Retinal pigment epithelial cell (primary cell): ENCODE measurements around the gene FBRSL1.
"Not testable (repeated sequence)": the region's sequence is repeated elsewhere in the genome, so short reads cannot be mapped to it uniquely, and the experiment has no call there.

Experiments used
- DNase-seq: peaks from one replicate; pipeline ENCODE4 v3.0.0-alpha.2; 2010; ENCODE audit warnings: low read depth
- H3K4me3 ChIP-seq: 2 replicates; pipeline ENCODE4 v1.5.1; 2011; ENCODE audit warnings: mild to moderate bottlenecking, low read length, control low read depth, moderate library complexity
- CTCF ChIP-seq: conservative IDR thresholded peaks from 2 replicates; pipeline ENCODE4 v1.5.1; 2011; ENCODE audit warnings: low read depth, low read length, control low read depth, inconsistent platforms

FBRSL1 gene

GRCh38 chr12:132529906-132530305 lies 40.0 kb downstream of the FBRSL1 start:
- TF ChIP-seq CTCF = no peak
- DNase-seq = no peak
- no peak overlapping the region for H3K4me3 ChIP-seq

GRCh38 chr12:132530447-132530846 lies 40.5 kb downstream of the FBRSL1 start:
- no peak overlapping the region for H3K4me3 ChIP-seq
- TF ChIP-seq CTCF = no peak
- no peak for DNase-seq

- no peak for TF ChIP-seq CTCF
- H3K4me3 ChIP-seq = no peak overlapping the region
- no peak for DNase-seq
Measured at GRCh38 chr12:132530851-132531250, 40.9 kb downstream of the FBRSL1 start.

DNA sequence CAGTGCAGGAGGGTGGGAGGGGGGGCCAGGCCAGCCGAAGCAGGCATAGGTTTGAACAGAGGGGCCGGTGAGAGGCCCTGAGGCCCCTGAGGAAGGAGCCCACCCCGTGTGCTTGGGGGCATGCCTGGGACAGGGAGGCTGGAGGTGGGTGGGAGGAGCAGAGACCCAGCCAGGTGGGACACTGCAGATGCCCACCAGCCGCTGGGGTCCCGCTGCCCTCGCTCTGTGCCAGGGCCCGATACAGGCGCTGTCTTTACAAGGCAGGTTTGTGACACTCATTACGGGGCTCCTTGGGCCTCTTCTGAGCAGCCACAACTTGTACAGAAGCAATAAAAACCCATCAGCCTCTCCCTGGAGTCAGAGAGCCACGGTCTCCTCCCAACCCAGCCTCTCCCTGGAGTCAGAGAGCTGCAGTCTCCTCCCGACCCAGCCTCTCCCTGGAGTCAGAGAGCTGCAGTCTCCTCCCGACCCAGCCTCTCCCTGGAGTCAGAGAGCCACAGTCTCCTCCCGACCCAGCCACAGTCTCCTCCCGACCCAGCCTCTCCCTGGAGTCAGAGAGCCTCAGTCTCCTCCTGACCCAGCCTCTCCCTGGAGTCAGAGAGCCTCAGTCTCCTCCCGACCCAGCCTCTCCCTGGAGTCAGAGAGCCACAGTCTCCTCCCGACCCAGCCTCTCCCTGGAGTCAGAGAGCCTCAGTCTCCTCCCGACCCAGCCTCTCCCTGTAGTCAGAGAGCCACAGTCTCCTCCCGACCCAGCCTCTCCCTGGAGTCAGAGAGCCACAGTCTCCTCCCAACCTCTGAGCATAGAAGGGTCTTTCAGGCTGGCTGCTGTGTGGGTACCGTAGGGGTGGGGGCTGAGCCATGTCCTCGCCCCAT lies 43.0 kb downstream of the FBRSL1 start:
- not testable (repeated sequence) for H3K4me3 ChIP-seq, DNase-seq

- H3K4me3 ChIP-seq = no peak overlapping the region
- DNase-seq = no peak
- no peak for TF ChIP-seq CTCF
Measured at GRCh38 chr12:132533584-132533958, 43.6 kb downstream of the FBRSL1 start.

DNA sequence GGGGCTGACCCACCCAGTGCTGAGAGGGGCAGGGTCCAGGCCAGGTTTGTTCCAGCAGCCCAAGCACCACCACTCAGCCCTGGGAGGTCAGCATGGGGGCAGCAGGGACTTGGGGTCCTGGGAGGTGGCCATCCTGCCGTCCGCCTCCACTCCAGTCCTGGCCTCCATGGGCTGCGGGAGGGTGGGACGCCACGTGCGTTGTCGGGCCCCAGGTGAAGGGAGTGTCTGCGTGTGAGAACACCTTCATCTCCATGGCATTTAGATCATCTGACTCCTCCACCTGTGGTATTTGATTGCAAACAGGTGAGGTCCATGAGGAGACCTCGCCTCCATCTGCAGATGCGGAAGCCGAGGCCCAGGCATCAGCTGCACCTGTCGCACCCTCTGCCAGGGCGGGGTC lies 44.1 kb downstream of the FBRSL1 start:
- H3K4me3 ChIP-seq = no peak overlapping the region
- no peak for DNase-seq
- TF ChIP-seq CTCF = no peak

- DNase-seq = no peak
- no peak overlapping the region for H3K4me3 ChIP-seq
- no peak for TF ChIP-seq CTCF
Measured at GRCh38 chr12:132535019-132535418, 45.1 kb downstream of the FBRSL1 start.
